HG02678 (cell line): Measurements from ENCODE around the gene LYSMD2.

ENCODE experiments used
- ATAC-seq: cut with Tn5 transposase; IDR thresholded peaks from one replicate; pipeline ENCODE4 v1.9.1; 2021; ENCODE audit warnings: mild to moderate bottlenecking, moderate library complexity; ENCODE audit not compliant: unreplicated experiment

The LYSMD2 gene

DNA sequence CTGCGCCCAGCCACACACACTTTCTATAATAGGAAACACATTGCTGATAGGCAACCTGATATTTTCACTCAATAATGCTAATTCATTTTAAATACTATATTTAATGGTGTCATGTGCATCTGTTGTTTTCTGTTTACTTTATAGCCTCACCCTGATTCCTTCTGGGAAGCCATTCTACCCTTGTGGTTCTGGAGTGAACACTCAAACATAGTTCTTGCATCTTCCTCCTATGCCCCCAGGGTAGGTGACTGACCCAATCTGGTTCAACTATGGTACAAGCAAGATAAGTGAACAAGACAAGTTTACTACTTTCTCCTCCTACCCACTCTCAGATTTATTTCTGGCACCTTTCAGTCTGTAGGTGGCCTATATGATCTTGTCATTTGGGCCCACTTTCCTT, 60.4 kb downstream of the LYSMD2 start:
- ATAC-seq = no peak

DNA sequence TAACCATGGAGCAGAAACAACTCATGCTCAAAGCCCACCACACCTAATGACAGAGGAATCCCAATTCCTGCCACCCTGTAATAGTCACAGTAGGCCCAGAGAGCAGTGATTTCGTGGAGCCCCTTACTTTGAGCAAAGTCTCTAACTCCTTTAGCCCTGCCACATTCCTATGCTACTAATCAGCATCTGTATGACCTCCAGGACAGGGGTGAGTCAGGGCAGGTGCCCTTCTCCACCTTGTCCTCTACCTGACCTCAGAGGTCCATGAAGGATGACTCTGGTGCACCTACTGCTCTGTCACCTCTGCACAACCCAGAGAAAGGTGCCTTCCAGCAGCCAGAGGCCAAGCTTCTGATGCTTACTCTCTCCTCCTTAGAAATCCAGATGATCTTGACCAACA, 62.2 kb downstream of the LYSMD2 start:
- ATAC-seq = no peak
